HEK293 (cell line): ENCODE data around the gene HHEX.

ENCODE experiments used
- CTCF ChIA-PET: fragments of 350-600 bp; formaldehyde crosslinking; extraction: SDS; loops from one replicate; lab custom pipeline; 2021; ENCODE audit warnings: antibody characterized with exemption; lab: Yijun Ruan, JAX
- POLR2A ChIA-PET: fragments of 300-600 bp; formaldehyde crosslinking; extraction: SDS; loops from one replicate; lab custom pipeline; 2020; ENCODE audit warnings: antibody characterized with exemption, inconsistent platforms; lab: Yijun Ruan, JAX
- H3K27ac ChIP-seq: fragments of 200-500 bp; sonication (Bioruptor generic); 2 replicates; pipeline ENCODE4 v1.5.1; 2014; ENCODE audit warnings: low read depth, low read length, control low read depth, inconsistent platforms; ENCODE audit errors: extremely low read depth
- H3K36me3 ChIP-seq, 2 experiments: fragments of 200-500 bp in 1 of 2; sonication (Bioruptor generic) in 1 of 2; 1 replicate in 1 of 2; 2 replicates in 1 of 2; pipeline ENCODE4 v1.5.1; 2014 to 2017; ENCODE audit warnings: inconsistent platforms in 2 of 2, low read length in 2 of 2; ENCODE audit not compliant: control insufficient read depth in 2 of 2, insufficient read depth in 1 of 2
- H3K4me1 ChIP-seq: fragments of 200-500 bp; sonication (Bioruptor generic); 2 replicates; pipeline ENCODE4 v1.5.1; 2014; ENCODE audit warnings: mild to moderate bottlenecking, low read length, inconsistent platforms; ENCODE audit not compliant: control insufficient read depth, insufficient read depth
- H3K4me3 ChIP-seq: 2 replicates; pipeline ENCODE4 v1.5.1; 2011; ENCODE audit warnings: low read depth, mild to moderate bottlenecking, control low read depth, low read length, moderate library complexity
- H3K9me3 ChIP-seq: fragments of 200-500 bp; sonication (Bioruptor generic); 2 replicates; pipeline ENCODE4 v1.5.1; 2014; ENCODE audit warnings: low read depth, low read length, inconsistent platforms; ENCODE audit not compliant: control insufficient read depth, insufficient read depth
- CTCF ChIP-seq: fragments of 450-650 bp; formaldehyde crosslinking; IDR thresholded peaks from 2 replicates; pipeline ENCODE4 v1.5.1; 2016; ENCODE audit warnings: missing biosample characterization, missing genetic modification characterization
- GLI2 ChIP-seq: fragments of 450-650 bp; formaldehyde crosslinking; IDR thresholded peaks from 2 replicates; pipeline ENCODE4; 2017; ENCODE audit warnings: missing biosample characterization, missing genetic modification characterization, low read depth, borderline replicate concordance
- HOXC10 ChIP-seq: sonication (generic); formaldehyde crosslinking; IDR thresholded peaks from 2 replicates; pipeline ENCODE4 v1.8.1; 2023; ENCODE audit warnings: mild to moderate bottlenecking, missing genetic modification reagents
- PATZ1 ChIP-seq: fragments of 450-650 bp; formaldehyde crosslinking; IDR thresholded peaks from 2 replicates; pipeline ENCODE4 v1.5.1; 2016; ENCODE audit warnings: missing biosample characterization, missing genetic modification characterization
- SP7 ChIP-seq: fragments of 450-650 bp; formaldehyde crosslinking; IDR thresholded peaks from 2 replicates; pipeline ENCODE4 v1.5.1; 2016; ENCODE audit warnings: missing biosample characterization, missing genetic modification characterization
- ZNF133 ChIP-seq: fragments of 450-650 bp; formaldehyde crosslinking; IDR thresholded peaks from 2 replicates; pipeline ENCODE4 v1.5.1; 2016; ENCODE audit warnings: missing biosample characterization, missing genetic modification characterization
- ZNF146 ChIP-seq: fragments of 450-650 bp; formaldehyde crosslinking; IDR thresholded peaks from 2 replicates; pipeline ENCODE4 v1.5.1; 2016; ENCODE audit warnings: missing biosample characterization, missing genetic modification characterization
- ZNF169 ChIP-seq: fragments of 450-650 bp; formaldehyde crosslinking; IDR thresholded peaks from 2 replicates; pipeline ENCODE4 v1.5.1; 2016; ENCODE audit warnings: missing biosample characterization, missing genetic modification characterization
- ZNF174 ChIP-seq: fragments of 450-650 bp; formaldehyde crosslinking; IDR thresholded peaks from 2 replicates; pipeline ENCODE4 v1.5.0; 2017; ENCODE audit warnings: missing biosample characterization, mild to moderate bottlenecking, missing genetic modification characterization
- ZNF211 ChIP-seq: fragments of 450-650 bp; formaldehyde crosslinking; IDR thresholded peaks from 2 replicates; pipeline ENCODE4 v1.5.1; 2016; ENCODE audit warnings: low read depth, missing biosample characterization, missing genetic modification characterization
- ZNF214 ChIP-seq: fragments of 450-650 bp; formaldehyde crosslinking; IDR thresholded peaks from 2 replicates; pipeline ENCODE4 v1.5.1; 2017; ENCODE audit warnings: missing biosample characterization, mild to moderate bottlenecking, missing genetic modification characterization, borderline replicate concordance
- ZNF280C ChIP-seq: fragments of 450-650 bp; formaldehyde crosslinking; IDR thresholded peaks from 2 replicates; pipeline ENCODE4 v1.5.1; 2016; ENCODE audit warnings: missing biosample characterization, missing genetic modification characterization
- ZNF398 ChIP-seq: fragments of 450-650 bp; formaldehyde crosslinking; IDR thresholded peaks from 2 replicates; pipeline ENCODE4 v1.5.1; 2017; ENCODE audit warnings: missing biosample characterization, missing genetic modification characterization
- ZNF544 ChIP-seq: fragments of 450-650 bp; formaldehyde crosslinking; IDR thresholded peaks from 2 replicates; pipeline ENCODE4 v1.5.0; 2017; ENCODE audit warnings: missing biosample characterization, missing genetic modification characterization
- ZNF580 ChIP-seq: fragments of 450-650 bp; formaldehyde crosslinking; IDR thresholded peaks from 2 replicates; pipeline ENCODE4 v1.5.1; 2016; ENCODE audit warnings: missing biosample characterization, missing genetic modification characterization
- ZNF600 ChIP-seq: fragments of 450-650 bp; formaldehyde crosslinking; IDR thresholded peaks from 2 replicates; pipeline ENCODE4 v1.5.1; 2016; ENCODE audit warnings: missing biosample characterization, missing genetic modification characterization
- ZNF692 ChIP-seq: fragments of 450-650 bp; formaldehyde crosslinking; IDR thresholded peaks from 2 replicates; pipeline ENCODE4 v1.5.1; 2016; ENCODE audit warnings: missing biosample characterization, missing genetic modification characterization
- ZNF785 ChIP-seq: fragments of 450-650 bp; formaldehyde crosslinking; IDR thresholded peaks from 2 replicates; pipeline ENCODE4 v1.5.1; 2016; ENCODE audit warnings: missing biosample characterization, missing genetic modification characterization
- ZNF791 ChIP-seq: fragments of 450-650 bp; formaldehyde crosslinking; IDR thresholded peaks from 2 replicates; pipeline ENCODE4 v1.5.1; 2016; ENCODE audit warnings: missing biosample characterization, missing genetic modification characterization

Gene HHEX

GRCh38 chr10:92667078-92667477, 22.7 kb upstream of the HHEX start:
- no peak overlapping the region for H3K4me3 ChIP-seq
- no peaks in the 10 kb centered on the region for H3K4me1 ChIP-seq
- POLR2A ChIA-PET, result no interaction called here
- no peak overlapping the region for H3K27ac ChIP-seq
- TF ChIP-seq ZNF398, result no peak
- TF ChIP-seq ZNF133 (tag by site-specific recombination), result peak; percentile 82
- CTCF ChIA-PET, result no interaction called here
- no peaks in the 10 kb centered on the region for H3K9me3 ChIP-seq
- no peaks in the 10 kb centered on the region for H3K36me3 ChIP-seq

GRCh38 chr10:92677708-92678107, 12.0 kb upstream of the HHEX start:
- POLR2A ChIA-PET, result no interaction called here
- H3K9me3 ChIP-seq, result no peaks in the 10 kb centered on the region
- no peaks in the 10 kb centered on the region for H3K4me1 ChIP-seq
- CTCF ChIA-PET, result no interaction called here
- H3K27ac ChIP-seq, result no peak overlapping the region
- TF ChIP-seq ZNF146 (tag by site-specific recombination) (peak; percentile 89), ZNF580 (peak; percentile 57; the same call in 1 of the 2 replicates), ZNF600 (tag by site-specific recombination) (no peak), PATZ1 (tag by site-specific recombination) (no peak)
- H3K4me3 ChIP-seq, result no peak overlapping the region
- no peaks in the 10 kb centered on the region; a peak in 1 of 3 replicates for H3K36me3 ChIP-seq

- CTCF ChIA-PET, result no interaction called here
- H3K4me3 ChIP-seq, result no peak overlapping the region
- H3K9me3 ChIP-seq, result no peaks in the 10 kb centered on the region
- POLR2A ChIA-PET, result no interaction called here
- no peaks in the 10 kb centered on the region for H3K4me1 ChIP-seq
- no peaks in the 10 kb centered on the region for H3K36me3 ChIP-seq
- no peak for TF ChIP-seq ZNF791
- TF ChIP-seq HOXC10 (CRISPR knock-in tag), result no peak
- no peak for TF ChIP-seq ZNF544 (tag by site-specific recombination)
- TF ChIP-seq ZNF174 (tag by site-specific recombination), result no peak
- TF ChIP-seq ZNF211 (tag by site-specific recombination), result no peak
- no peak for TF ChIP-seq ZNF692 (tag by site-specific recombination)
- TF ChIP-seq GLI2 (tag by site-specific recombination), result no peak
- TF ChIP-seq, all 188 proteins: peak for 0
- H3K27ac ChIP-seq, result no peak overlapping the region
Observed at GRCh38 chr10:92678206-92678605, 11.5 kb upstream of the HHEX start.

- Histone ChIP-seq H3K27ac (no peak overlapping the region), H3K4me1 (no peaks in the 10 kb centered on the region), H3K9me3 (no peaks in the 10 kb centered on the region), H3K36me3 (no peaks in the 10 kb centered on the region), H3K4me3 (no peak overlapping the region)
- ChIA-PET CTCF (no interaction called here), POLR2A (no interaction called here)
- TF ChIP-seq ZNF785 (no peak), CTCF (no peak), ZNF169 (tag by site-specific recombination) (no peak), SP7 (tag by site-specific recombination) (no peak), ZNF214 (tag by site-specific recombination) (no peak), ZNF280C (no peak)
Observed at GRCh38 chr10:92681306-92681834, 8.4 kb upstream of the HHEX start.
